NT2/D1 (cell line): Measurements from ENCODE around the gene ROCK2.

Experiments used
- SUZ12 ChIP-seq: IDR thresholded peaks from 2 replicates; pipeline ENCODE4 v1.6.1; 2011; ENCODE audit not compliant: insufficient read length, insufficient read depth; ENCODE audit errors: extremely low read depth
- YY1 ChIP-seq: IDR thresholded peaks from 2 replicates; pipeline ENCODE4 v1.6.1; 2011; ENCODE audit not compliant: insufficient read length, insufficient read depth
- ZNF274 ChIP-seq: IDR thresholded peaks from 2 replicates; pipeline ENCODE4 v1.6.1; 2011; ENCODE audit warnings: mild to moderate bottlenecking, low read depth, low read length

DNA sequence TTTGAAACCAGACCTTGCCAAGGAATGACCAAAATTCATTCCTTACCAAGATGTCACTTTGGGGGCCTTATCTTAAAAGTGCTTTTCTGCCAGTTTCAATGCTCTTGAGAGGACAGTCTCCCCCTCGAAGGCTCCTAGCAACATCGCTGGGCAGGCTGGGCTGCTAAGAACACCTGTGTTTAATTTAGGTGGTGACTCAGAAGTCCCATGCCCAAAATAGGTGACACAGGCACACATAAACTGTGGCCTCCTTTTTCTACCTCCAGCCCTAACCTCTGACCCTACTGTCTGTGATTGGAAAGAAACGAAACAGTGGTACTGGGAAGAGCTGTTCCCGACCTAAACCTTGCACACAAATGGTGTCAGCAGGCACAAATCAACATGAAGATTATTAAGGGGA lies 28.7 kb upstream of the ROCK2 start:
- TF ChIP-seq YY1 (no peak), ZNF274 (no peak), SUZ12 (no peak)
